ENCODE data around the gene DNAH17.

The DNAH17 gene

DNA sequence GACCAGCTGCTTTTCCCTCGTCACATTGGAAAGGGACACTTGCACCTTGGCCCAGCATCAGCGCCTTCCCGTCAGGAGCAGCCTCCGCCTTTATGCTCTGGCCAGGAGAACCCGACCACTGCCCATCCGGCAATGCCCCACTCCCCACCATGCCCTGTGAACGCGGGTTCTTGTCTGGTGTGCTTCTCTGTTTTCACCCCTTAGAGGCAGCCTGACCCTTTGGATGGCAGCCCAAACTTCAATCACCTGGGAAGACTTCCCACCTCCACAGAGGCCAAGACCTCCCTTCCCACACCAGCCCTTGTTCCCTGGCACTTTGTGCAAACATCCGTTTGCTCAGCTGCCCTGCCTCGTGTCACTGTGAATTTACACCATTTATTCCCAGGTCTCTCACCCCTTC is 87.0 kb downstream of the DNAH17 start:
- no peak for FAIRE-seq
- no peak for TF ChIP-seq POLR2AphosphoS5 (IDR thresholded peaks at IDR 0.05; ENCODE audit: low read depth, low read length)
- no peak for TF ChIP-seq POLR2A (IDR thresholded peaks at IDR 0.05; ENCODE audit: low read depth, low read length)
- TF ChIP-seq TAF1 (IDR thresholded peaks at IDR 0.05; ENCODE audit: borderline replicate concordance, low read depth, low read length) = no peak
- DNase-seq (ENCODE audit: insufficient read length) = no peak

DNA sequence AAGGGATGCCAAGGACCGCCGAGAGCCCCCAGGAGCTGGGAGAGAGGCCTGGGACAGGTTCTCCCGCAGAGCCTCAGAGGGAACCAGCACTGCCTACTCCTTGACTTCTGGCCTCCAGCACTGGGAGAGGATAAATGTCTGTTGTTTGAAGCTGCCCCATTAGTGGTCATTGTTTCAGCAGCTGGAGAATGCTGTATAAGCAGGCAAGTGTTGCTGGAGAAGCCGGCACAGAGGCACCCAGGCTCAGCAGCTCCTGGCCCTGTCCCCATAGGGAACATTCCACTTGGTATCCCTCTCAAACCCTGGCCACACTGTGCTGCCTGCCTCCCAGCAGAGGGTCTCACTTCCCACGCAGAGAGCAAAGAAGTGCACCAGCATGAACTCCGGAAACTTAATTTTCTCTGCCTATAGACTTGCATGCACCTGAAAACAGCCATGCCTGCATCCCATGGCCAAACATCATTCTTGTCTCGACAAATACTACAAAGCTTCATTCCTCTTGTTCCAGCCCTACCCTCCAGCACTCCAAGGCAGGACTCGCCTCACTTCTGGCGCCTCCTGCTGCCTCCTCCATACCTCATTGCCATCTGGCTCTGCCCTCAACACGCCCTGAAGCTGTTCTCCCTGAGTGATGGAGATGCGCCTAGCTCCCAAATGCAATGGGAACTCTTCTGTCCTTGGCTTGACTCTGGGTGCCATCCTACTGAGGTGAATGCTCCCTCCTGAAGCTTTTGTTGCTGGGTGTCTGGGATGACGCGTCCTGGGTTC is 88.1 kb downstream of the DNAH17 start:
- FAIRE-seq (no peak), DNase-seq (ENCODE audit: insufficient read length) (no peak)
- no peak for TF ChIP-seq POLR2AphosphoS5 (IDR thresholded peaks at IDR 0.05; ENCODE audit: low read depth, low read length)
- no peak for TF ChIP-seq TAF1 (IDR thresholded peaks at IDR 0.05; ENCODE audit: borderline replicate concordance, low read depth, low read length)
- no peak for TF ChIP-seq POLR2A (IDR thresholded peaks at IDR 0.05; ENCODE audit: low read depth, low read length)

DNA sequence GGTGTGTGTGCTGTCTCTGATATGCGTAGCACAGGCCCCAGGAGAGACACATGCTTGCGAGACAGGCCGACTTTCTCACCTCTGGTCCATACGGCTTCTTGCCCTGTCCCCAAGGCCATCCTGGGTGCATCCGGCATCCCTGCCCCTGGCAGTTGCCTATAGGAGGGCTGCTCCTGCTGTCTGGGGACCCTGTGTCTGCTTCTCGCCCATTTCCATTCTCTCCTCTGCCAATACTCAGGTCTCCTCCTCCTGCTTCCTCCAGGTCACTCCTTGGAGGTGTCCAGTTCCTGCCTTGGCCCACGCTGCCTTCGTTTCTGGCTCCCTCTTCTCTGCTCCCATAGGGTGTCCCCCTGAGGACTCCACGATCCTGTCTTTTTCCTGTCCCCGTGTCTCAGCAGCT is 89.0 kb downstream of the DNAH17 start:
- no peak for DNase-seq (ENCODE audit: insufficient read length)
- FAIRE-seq = no peak
- TF ChIP-seq POLR2A (IDR thresholded peaks at IDR 0.05; ENCODE audit: low read depth, low read length) (no peak), TAF1 (IDR thresholded peaks at IDR 0.05; ENCODE audit: borderline replicate concordance, low read depth, low read length) (no peak), POLR2AphosphoS5 (IDR thresholded peaks at IDR 0.05; ENCODE audit: low read depth, low read length) (no peak)

DNA sequence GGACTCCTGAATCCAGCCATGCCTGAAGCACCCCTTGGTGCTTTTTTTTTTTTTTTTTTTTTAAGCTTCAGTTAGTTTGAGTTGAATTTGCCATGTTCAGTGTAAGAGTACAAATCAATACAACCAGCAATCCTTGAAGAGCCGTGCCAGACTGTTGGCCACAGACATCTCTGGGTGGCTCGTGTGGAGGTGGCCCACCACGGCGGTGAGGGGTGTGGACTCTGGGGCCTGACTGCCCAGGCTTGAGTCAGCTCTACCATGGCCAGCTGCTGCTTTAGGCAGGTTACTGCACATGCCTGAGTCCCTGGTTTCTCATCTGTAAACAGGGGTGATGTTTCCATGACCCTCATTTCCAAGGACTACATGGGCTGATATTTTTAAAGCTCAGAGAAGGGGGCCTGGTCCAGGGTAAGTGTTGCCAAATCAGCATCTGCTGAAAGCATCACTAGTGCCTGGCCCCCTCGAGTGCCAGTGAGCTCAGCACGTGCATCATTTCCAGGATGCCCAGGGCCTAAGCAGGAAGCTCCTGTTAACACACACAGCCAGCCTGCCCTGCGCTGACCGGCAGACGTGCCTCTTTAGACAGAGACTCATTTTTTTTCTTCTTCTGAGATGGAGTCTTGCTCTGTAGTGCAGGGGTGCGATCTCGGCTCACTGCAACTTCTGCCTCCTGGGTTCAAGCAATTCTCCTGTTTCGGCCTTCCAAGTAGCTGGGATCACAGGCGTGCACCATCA is 90.1 kb downstream of the DNAH17 start:
- no peak for TF ChIP-seq TAF1 (IDR thresholded peaks at IDR 0.05; ENCODE audit: borderline replicate concordance, low read depth, low read length)
- DNase-seq (ENCODE audit: insufficient read length) (no peak), FAIRE-seq (no peak)

DNA sequence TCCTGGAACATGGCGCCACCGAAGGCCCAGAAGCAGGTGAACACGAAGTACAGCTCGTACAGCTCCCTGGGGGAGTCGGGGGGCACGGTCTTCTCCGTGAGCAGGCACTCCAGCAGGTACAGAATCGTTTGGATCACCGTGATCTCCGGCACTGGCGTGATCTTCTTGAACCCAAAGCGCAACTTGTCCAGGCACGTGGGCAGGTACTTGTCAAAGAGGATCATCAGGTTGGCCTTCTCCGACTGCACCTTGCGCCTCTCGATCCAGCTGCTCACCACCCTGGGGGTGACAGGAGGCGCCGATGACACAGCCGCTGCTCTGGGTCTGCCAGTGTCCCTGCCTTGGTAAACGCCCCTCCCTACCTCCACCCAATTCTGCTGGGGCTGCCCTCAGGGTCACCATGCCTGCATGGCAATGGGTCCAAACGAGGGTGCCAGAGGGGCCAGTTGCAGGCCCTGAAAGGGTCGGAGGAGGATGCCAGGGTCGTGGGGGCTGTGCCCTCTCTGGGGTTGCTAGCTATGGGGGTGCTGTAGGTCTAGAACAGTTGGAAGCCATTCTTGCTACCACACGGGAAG is 90.9 kb downstream of the DNAH17 start:
- no peak for FAIRE-seq
- no peak for DNase-seq (ENCODE audit: insufficient read length)
- TF ChIP-seq TAF1 (IDR thresholded peaks at IDR 0.05; ENCODE audit: borderline replicate concordance, low read depth, low read length) = no peak
- no peak for TF ChIP-seq POLR2A (IDR thresholded peaks at IDR 0.05; ENCODE audit: low read depth, low read length)
- no peak for TF ChIP-seq POLR2AphosphoS5 (IDR thresholded peaks at IDR 0.05; ENCODE audit: low read depth, low read length)

DNA sequence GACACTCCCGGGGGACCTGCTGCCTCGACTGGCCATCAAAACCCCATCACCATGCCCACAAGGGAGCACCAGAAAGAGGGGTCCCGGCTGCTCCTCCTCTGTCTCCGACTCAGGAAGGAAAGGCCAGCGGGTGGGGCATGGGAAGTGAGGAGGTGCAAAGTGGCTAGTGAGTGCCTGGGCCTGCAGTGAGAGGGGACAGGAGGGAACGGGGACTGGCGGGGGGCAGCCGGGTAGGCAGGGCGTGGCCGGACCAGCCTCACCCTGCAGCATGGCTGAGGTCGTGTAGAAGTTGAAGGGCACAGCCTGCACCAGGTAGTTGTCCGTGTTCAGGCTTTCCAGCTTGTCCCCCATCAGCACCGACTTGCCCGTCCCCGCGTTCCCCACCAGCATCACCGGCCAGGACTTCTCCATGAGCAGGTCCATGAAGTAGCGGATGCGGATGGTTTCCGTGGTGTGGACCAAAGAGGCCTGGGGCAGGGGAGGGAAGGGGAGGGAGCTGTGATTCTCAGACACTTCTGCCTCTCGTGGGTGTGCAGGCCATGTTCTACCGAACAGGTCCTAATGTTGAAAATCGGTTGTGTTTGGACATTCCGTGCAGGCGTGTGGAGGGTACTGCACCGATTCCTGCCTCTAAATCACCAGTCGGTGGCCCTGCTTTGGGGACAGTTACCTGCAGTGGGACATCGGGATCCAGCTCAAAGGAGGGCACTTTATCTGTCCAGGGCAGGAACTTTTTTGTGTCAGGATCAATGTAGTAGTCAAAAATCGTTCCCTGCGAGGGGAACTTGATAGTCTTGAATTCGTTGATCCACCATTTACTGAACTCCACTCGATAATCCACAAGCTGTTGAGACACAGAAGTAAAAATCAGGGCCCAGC is 91.7 kb downstream of the DNAH17 start:
- DNase-seq (ENCODE audit: insufficient read length) (no peak), FAIRE-seq (no peak)
- TF ChIP-seq POLR2A (IDR thresholded peaks at IDR 0.05; ENCODE audit: low read depth, low read length) (no peak), TAF1 (IDR thresholded peaks at IDR 0.05; ENCODE audit: borderline replicate concordance, low read depth, low read length) (no peak), POLR2AphosphoS5 (IDR thresholded peaks at IDR 0.05; ENCODE audit: low read depth, low read length) (no peak)

DNA sequence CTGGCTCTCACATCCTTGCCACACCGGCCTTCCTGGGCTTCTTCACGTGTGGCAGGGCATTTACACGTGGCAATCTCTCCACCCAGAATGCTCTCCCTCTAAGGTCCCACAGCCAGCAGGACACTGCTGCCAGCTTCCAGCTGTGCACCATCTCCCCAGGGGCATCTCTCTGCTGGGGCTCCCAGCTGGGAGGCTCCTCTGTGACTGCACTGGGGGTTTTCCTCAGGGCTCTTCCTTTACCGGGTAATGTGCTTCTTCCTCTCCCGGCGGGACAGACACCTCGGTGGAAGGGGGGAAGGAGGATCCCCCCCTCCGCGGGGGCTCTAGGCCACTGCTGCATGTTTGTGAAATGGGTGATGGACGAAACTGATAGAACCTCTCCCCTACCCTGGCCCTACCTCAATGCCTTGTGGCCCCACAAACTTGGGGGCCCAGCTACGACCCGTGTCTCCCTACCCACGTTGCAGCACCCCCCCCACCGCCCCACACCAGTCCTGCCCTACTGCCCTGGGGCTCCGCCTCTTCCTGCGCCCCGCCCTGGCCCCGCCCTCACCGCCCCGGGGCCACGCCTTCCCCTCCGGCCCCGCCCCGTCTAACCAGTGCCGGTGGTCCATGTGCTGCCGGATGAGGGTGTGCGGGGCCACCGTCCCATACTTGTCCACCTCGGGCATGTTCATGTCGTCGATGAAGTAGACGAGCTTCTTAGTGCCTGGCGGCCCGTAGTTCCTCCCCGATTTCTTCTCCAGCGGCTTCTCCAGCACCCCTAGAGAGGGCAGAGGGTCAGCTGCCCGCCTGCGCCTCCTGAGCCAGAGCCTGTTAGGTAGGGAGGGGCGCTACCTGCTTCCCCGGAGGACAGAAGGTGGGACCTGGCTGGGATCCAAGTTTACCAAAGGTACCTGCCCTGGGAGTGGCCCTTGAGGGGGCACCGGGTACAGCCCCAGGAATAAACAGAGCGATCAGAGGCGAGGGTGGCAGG is 92.6 kb downstream of the DNAH17 start:
- DNase-seq (ENCODE audit: insufficient read length) (peak; percentile 87), FAIRE-seq (no peak)
- no peak for TF ChIP-seq POLR2AphosphoS5 (IDR thresholded peaks at IDR 0.05; ENCODE audit: low read depth, low read length)
- no peak for TF ChIP-seq TAF1 (IDR thresholded peaks at IDR 0.05; ENCODE audit: borderline replicate concordance, low read depth, low read length)
- no peak for TF ChIP-seq POLR2A (IDR thresholded peaks at IDR 0.05; ENCODE audit: low read depth, low read length)

DNA sequence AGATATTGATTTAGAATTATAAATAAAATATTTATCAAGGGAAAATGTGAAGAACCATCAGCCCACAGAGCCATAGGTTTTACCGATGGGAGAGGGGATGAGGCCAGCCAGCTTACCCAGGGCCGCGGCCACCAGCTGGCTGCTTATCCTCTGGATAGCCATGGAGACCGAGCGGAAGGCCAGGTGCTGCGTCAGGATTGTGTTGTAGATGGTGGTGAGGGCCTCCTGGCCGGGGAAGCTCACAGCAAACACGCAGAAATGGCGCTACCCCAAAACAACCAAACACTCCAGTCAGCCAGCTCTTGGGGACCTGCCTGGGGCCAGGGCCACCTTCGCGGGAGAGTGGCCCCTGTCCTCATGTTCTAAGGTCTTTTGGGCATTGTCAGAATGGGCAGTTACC is 97.8 kb downstream of the DNAH17 start:
- no peak for TF ChIP-seq TAF1 (IDR thresholded peaks at IDR 0.05; ENCODE audit: borderline replicate concordance, low read depth, low read length)
- no peak for TF ChIP-seq POLR2AphosphoS5 (IDR thresholded peaks at IDR 0.05; ENCODE audit: low read depth, low read length)
- TF ChIP-seq POLR2A (IDR thresholded peaks at IDR 0.05; ENCODE audit: low read depth, low read length) = no peak
- no peak for FAIRE-seq
- no peak for DNase-seq (ENCODE audit: insufficient read length)

DNA sequence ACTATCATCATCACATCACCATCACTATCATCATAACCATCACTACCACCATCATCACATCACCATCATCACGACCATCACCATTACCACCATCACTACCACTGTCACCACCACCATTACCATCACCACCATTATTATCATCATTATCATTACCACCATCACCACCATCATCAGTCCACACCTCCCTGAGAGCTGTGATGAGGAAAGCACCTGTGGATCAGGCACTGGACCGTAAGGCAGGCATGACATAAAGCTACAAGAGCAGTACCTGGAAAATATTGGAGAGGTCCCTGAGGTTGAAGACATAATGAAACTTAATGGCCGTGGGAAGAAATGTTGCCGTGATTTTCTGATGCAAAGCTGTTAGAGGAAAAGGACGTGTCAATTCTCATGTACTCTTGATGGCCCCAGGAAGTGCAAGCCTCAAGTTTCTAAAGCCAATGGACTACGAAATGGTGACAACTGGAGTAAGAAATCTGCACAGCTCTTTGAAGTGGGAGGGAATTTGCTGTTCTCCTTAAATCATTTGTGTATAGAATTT is 98.4 kb downstream of the DNAH17 start:
- DNase-seq (ENCODE audit: insufficient read length) (no peak), FAIRE-seq (no peak)
- TF ChIP-seq POLR2A (IDR thresholded peaks at IDR 0.05; ENCODE audit: low read depth, low read length) (no peak), POLR2AphosphoS5 (IDR thresholded peaks at IDR 0.05; ENCODE audit: low read depth, low read length) (no peak), TAF1 (IDR thresholded peaks at IDR 0.05; ENCODE audit: borderline replicate concordance, low read depth, low read length) (no peak)

All from GM12892 (cell line).